ENCODE data around the gene OTOG.

- TF ChIP-seq CTCF (IDR thresholded peaks at IDR 0.05) (no peak), POLR2A (IDR thresholded peaks at IDR 0.05) (no peak), POLR2AphosphoS5 (IDR thresholded peaks at IDR 0.05) (no peak)
Observed at GRCh38 chr11:17556999-17557398, 9.9 kb downstream of the OTOG start.
